ENCODE data around the gene MICOS13.

- TF ChIP-seq GATA2 (IDR thresholded peaks at IDR 0.05; ENCODE audit: low read depth, low read length) = no peak
- TF ChIP-seq GATA3 (IDR thresholded peaks at IDR 0.05; ENCODE audit: low read depth, low read length) = no peak
Measured at GRCh38 chr19:5673752-5674151, 6.6 kb downstream of the MICOS13 start.

All from SH-SY5Y (cell line).